COLO829 (cell line): Measurements from ENCODE around the gene EIF2AK2.
A peak's percentile ranks its signal among the peaks of the same experiment; 100 is the strongest.

Source experiments
- DNase-seq: peaks from one replicate; pipeline ENCODE4 v3.0.0; 2012; ENCODE audit warnings: low spot score

The EIF2AK2 gene

GRCh38 chr2:37171624-37171950, 14.8 kb upstream of the EIF2AK2 start:
- DNase-seq: no peak

GRCh38 chr2:37168217-37168981, 11.6 kb upstream of the EIF2AK2 start:
- peak; percentile 68 for DNase-seq

GRCh38 chr2:37167636-37168180, 10.9 kb upstream of the EIF2AK2 start:
- DNase-seq: no peak

GRCh38 chr2:37164757-37165156, 8.0 kb upstream of the EIF2AK2 start:
- DNase-seq: no peak

GRCh38 chr2:37156071-37156856, 516 bp downstream of the EIF2AK2 start:
- peak; percentile 24 for DNase-seq

- DNase-seq: no peak
These were observed 2.0 kb downstream of the EIF2AK2 start for GRCh38 chr2:37154785-37155184.

- DNase-seq: no peak
These were observed 3.6 kb downstream of the EIF2AK2 start for GRCh38 chr2:37153224-37153623.

- no peak for DNase-seq
These were observed 7.0 kb downstream of the EIF2AK2 start for GRCh38 chr2:37149626-37150322.

- DNase-seq: no peak
These were observed 8.5 kb downstream of the EIF2AK2 start for GRCh38 chr2:37148325-37148724.

GRCh38 chr2:37146062-37146461, 10.7 kb downstream of the EIF2AK2 start:
- DNase-seq: no peak

- no peak for DNase-seq
These were observed 12.8 kb downstream of the EIF2AK2 start for GRCh38 chr2:37143974-37144373.

GRCh38 chr2:37142546-37142945, 14.2 kb downstream of the EIF2AK2 start:
- DNase-seq: no peak

- DNase-seq: no peak
These were observed 23.9 kb downstream of the EIF2AK2 start for GRCh38 chr2:37132914-37133313.

- no peak for DNase-seq
These were observed 31.4 kb downstream of the EIF2AK2 start for GRCh38 chr2:37125416-37125815.

- DNase-seq: no peak
These were observed 37.6 kb downstream of the EIF2AK2 start for GRCh38 chr2:37119157-37119556.

- DNase-seq: no peak
These were observed 39.2 kb downstream of the EIF2AK2 start for GRCh38 chr2:37117566-37117965.

GRCh38 chr2:37111958-37112357, 44.8 kb downstream of the EIF2AK2 start:
- DNase-seq: no peak

- DNase-seq: no peak
These were observed 46.2 kb downstream of the EIF2AK2 start for GRCh38 chr2:37110306-37111212.

GRCh38 chr2:37109523-37109922, 47.3 kb downstream of the EIF2AK2 start:
- no peak for DNase-seq

- no peak for DNase-seq
These were observed 51.6 kb downstream of the EIF2AK2 start for GRCh38 chr2:37105150-37105549.

GRCh38 chr2:37104178-37104577, 52.6 kb downstream of the EIF2AK2 start:
- DNase-seq: no peak

- DNase-seq: no peak
These were observed 54.2 kb downstream of the EIF2AK2 start for GRCh38 chr2:37102588-37102987.
